ENCODE measurements around the gene RINT1.
A peak's percentile ranks its signal among the peaks of the same experiment; 100 is the strongest.
"Not testable (repeated sequence)": the region's sequence is repeated elsewhere in the genome, so short reads cannot be mapped to it uniquely, and the experiment has no call there.

RINT1 gene

DNA sequence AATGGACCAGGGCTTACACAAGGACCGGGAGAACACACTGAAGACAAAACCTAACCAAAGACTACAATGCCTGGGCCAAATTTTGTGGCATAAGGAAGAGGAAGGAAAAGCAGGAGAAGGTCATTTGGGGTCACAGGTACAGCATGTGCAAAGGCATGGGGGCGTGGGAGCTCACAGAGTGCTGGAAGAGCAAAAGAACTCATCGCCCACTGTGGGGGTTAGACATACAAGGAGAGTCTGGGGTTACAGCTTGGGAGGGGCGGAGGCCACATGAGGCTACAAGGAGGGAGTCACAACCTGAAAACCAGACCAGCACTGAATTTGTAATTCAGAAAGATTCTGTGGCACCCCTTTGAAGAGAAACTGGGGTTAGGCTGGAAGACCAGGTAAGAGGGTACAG lies 19.6 kb upstream of the RINT1 start:
- peak overlapping the region in 8 of 11 experiments; percentile 12 to 65 (median 54); a peak in 14 of 22 replicates for H3K4me2 ChIP-seq
- no peak overlapping the region for H3K27ac ChIP-seq
- H3K4me3 ChIP-seq = no peak overlapping the region

DNA sequence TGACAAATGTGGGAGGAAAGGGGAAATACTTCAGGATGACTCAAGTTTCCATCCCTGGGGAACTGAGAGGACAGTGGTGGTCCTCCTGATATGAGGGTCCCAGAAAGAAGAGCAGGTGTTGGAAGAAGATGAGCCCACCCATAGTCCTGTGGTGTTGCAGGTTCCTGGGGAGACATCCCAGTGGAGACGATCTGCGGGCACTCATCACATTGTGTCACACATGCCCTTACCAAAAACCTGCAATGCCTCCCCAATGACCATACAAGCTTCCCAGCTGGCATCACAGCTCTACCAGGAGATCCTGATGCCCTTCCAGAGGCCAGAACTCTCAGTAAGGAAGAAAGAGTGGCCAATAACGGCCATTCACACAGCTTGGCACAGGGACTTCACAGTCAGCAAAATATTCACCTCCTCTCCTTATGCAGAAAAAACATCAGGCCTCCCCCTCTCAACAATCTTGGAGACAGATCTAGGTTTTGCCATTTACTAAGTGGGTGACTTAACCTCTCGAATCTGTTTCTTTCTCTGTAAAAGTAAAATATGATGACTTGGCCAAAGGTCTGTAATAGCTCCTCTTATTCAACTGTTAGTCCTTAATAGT lies 19.0 kb upstream of the RINT1 start:
- peaks cover 0 to 100% (median 76%) of the 10 kb centered on the region in 11 experiments; a peak in 18 of 22 replicates for H4K20me1 ChIP-seq
- no peak for TF ChIP-seq Cebpa-rat (IDR thresholded peaks at IDR 0.05)
- peak overlapping the region in 8 of 11 experiments; percentile 12 to 65 (median 54); a peak in 14 of 22 replicates for H3K4me2 ChIP-seq
- no peak overlapping the region for H3K9ac ChIP-seq
- H3K4me3 ChIP-seq = no peak overlapping the region
- no peaks in the 10 kb centered on the region for H3K9me3 ChIP-seq (replicated peaks in 1 of 11)
- H3K27me3 ChIP-seq = no peaks in the 10 kb centered on the region
- peaks cover 0 to 25% (median 11%) of the 10 kb centered on the region in 10 experiments; a peak in 17 of 20 replicates for H3K4me1 ChIP-seq
- peaks cover 6 to 86% (median 43%) of the 10 kb centered on the region in 11 experiments for H3K36me3 ChIP-seq
- no peak overlapping the region for H3K27ac ChIP-seq

More for the DNA sequence above, 19.6 kb upstream of the RINT1 start:
- Histone ChIP-seq H3K9me3 (replicated peaks in 1 of 11) (no peaks in the 10 kb centered on the region), H3K36me3 (peaks cover 11 to 86% (median 43%) of the 10 kb centered on the region in 11 experiments), H4K20me1 (peaks cover 0 to 100% (median 73%) of the 10 kb centered on the region in 11 experiments; a peak in 18 of 22 replicates), H3K4me1 (peaks cover 0 to 25% (median 11%) of the 10 kb centered on the region in 10 experiments; a peak in 17 of 20 replicates), H3K9ac (no peak overlapping the region), H3K27me3 (no peaks in the 10 kb centered on the region)
- no peak for TF ChIP-seq Cebpa-rat (IDR thresholded peaks at IDR 0.05)

DNA sequence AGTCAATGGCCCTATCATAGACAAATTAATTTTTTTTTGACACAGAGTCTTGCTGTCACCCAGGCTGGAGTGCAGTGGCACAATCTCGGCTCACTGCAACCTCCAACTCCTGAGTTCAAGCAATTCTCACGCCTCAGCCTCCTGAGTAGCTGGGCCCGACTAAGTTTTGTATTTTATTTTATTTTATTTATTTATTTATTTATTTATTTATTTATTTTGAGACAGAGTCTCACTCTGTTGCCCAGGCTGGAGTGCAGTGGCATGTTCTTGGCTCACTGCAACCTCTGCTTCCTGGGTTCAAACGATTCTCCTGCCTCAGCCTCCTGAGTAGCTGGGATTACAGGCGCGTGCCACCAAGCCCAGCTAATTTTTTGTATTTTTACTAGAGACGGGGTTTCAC lies 16.4 kb upstream of the RINT1 start:
- H3K9ac ChIP-seq; H3K27me3 ChIP-seq; H3K27ac ChIP-seq; H3K4me3 ChIP-seq; H3K4me2 ChIP-seq; H3K9me3 ChIP-seq (replicated peaks in 1 of 11): not testable (repeated sequence)
- Histone ChIP-seq H3K36me3 (peaks cover 0 to 83% (median 50%) of the 10 kb centered on the region in 11 experiments; a peak in 17 of 22 replicates), H3K4me1 (peaks cover 3 to 39% (median 18%) of the 10 kb centered on the region in 10 experiments), H4K20me1 (peaks cover 0 to 100% (median 84%) of the 10 kb centered on the region in 11 experiments; a peak in 18 of 22 replicates)

DNA sequence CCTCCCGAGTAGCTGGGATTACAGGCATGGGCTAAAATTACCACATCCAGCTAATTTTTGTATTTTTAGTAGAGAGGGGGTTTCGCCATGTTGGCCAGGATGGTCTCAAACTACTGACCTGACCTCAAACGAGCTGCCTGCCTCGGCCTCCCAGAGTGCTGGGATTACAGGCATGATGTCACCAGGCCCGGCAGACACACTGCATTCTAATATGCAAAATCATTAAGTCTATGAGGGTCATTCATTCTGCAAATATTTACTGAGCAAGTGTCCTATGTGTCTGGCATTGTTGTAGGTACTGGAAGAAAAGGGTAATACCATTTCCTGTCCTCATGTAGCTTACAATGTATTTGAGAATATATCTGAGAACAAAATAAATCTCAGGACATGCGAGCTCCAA lies 12.6 kb upstream of the RINT1 start:
- no peak for TF ChIP-seq Cebpa-rat (IDR thresholded peaks at IDR 0.05)
- Histone ChIP-seq H3K4me3 (no peak overlapping the region), H3K4me2 (0 out of 22 replicates have a peak overlapping the region, but pooled peaks of 1 of the 11 experiments have one; percentile 90), H3K9me3 (replicated peaks in 1 of 11) (no peaks in the 10 kb centered on the region), H3K9ac (no peak overlapping the region), H3K27me3 (no peaks in the 10 kb centered on the region), H3K36me3 (peaks cover 0 to 55% (median 36%) of the 10 kb centered on the region in 11 experiments; a peak in 17 of 22 replicates), H4K20me1 (peaks cover 0 to 74% (median 57%) of the 10 kb centered on the region in 11 experiments; a peak in 15 of 22 replicates), H3K4me1 (peaks cover 20 to 39% (median 25%) of the 10 kb centered on the region in 10 experiments), H3K27ac (no peak overlapping the region)

DNA sequence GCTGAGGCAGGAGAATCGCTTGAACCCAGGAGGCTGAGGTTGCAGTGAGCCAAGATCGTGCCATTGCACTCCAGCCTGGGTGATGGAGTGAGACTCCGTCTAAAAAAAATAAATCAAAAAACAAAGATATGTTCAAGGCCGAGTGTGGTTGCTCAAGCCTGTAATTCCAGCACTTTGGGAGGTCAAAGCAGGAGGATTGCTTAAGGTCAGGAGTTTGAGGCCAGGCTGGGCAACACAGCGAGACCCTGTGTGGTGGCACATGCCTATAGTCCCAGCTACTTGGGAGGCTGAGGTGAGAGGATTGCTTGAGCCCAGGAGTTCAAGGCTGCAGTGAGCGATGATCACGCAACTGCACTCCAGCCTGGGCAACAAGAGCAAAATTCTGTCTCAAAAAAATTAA lies 11.4 kb upstream of the RINT1 start:
- H3K27me3 ChIP-seq; H3K9me3 ChIP-seq (replicated peaks in 1 of 11); H3K27ac ChIP-seq: not testable (repeated sequence)
- Histone ChIP-seq H3K4me3 (peak overlapping the region in 9 of 10 experiments; percentile 75 to 92 (median 87); a peak in 16 of 20 replicates), H3K4me2 (peak overlapping the region; percentile 78 to 97 (median 90)), H4K20me1 (peaks cover 0 to 62% (median 54%) of the 10 kb centered on the region in 11 experiments; a peak in 15 of 22 replicates), H3K4me1 (peaks cover 27 to 48% (median 33%) of the 10 kb centered on the region in 10 experiments), H3K9ac (peak overlapping the region in 9 of 11 experiments; percentile 81 to 93 (median 88); a peak in 17 of 22 replicates), H3K36me3 (peaks cover 0 to 45% (median 36%) of the 10 kb centered on the region in 11 experiments; a peak in 17 of 22 replicates)

DNA sequence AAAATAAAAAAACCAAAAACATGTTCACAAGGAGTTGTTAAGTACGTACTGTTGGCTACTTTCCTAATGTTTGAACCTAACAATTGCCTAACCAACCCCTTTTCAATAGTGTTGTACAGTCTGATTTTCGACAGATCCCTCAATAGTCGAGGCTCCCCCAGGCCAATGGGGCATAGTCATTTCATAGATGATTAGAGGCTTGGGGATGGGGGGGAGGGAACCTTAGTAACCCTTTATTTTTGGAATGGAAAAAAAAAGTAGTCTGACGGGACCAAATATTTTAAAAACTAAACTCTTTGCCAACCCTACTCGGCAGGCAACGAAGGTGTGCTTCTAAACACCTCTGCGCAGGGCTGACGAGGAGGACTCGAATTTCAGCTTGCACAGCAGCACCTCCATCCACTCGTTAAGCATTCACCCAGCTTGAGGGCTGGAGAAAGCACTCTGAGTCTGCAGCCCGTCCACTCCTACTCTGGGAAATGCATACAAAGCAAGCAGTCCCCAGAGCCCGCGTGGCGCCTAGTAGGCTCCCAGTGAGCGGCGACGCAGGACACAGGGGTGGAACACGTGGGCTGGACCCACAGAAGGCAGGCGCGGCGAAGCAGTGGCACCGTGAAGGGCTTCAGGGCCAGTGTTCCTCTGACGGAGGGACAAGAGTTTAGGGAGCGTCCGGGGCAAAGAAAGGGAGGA lies 10.8 kb upstream of the RINT1 start:
- no peak for TF ChIP-seq Cebpa-rat (IDR thresholded peaks at IDR 0.05)
- peaks cover 0 to 56% (median 48%) of the 10 kb centered on the region in 11 experiments; a peak in 15 of 22 replicates for H4K20me1 ChIP-seq
- peaks cover 27 to 47% (median 32%) of the 10 kb centered on the region in 10 experiments for H3K4me1 ChIP-seq
- peaks cover 0 to 41% (median 34%) of the 10 kb centered on the region in 11 experiments; a peak in 17 of 22 replicates for H3K36me3 ChIP-seq
- peak overlapping the region; percentile 78 to 97 (median 90) for H3K4me2 ChIP-seq
- H3K27me3 ChIP-seq = no peaks in the 10 kb centered on the region
- peak overlapping the region; percentile 65 to 92 (median 86) for H3K4me3 ChIP-seq
- H3K9me3 ChIP-seq (replicated peaks in 1 of 11) = no peaks in the 10 kb centered on the region
- peak overlapping the region; percentile 77 to 93 (median 87) for H3K9ac ChIP-seq
- H3K27ac ChIP-seq = peak overlapping the region; percentile 27 to 87 (median 83); a peak in 21 of 22 replicates

DNA sequence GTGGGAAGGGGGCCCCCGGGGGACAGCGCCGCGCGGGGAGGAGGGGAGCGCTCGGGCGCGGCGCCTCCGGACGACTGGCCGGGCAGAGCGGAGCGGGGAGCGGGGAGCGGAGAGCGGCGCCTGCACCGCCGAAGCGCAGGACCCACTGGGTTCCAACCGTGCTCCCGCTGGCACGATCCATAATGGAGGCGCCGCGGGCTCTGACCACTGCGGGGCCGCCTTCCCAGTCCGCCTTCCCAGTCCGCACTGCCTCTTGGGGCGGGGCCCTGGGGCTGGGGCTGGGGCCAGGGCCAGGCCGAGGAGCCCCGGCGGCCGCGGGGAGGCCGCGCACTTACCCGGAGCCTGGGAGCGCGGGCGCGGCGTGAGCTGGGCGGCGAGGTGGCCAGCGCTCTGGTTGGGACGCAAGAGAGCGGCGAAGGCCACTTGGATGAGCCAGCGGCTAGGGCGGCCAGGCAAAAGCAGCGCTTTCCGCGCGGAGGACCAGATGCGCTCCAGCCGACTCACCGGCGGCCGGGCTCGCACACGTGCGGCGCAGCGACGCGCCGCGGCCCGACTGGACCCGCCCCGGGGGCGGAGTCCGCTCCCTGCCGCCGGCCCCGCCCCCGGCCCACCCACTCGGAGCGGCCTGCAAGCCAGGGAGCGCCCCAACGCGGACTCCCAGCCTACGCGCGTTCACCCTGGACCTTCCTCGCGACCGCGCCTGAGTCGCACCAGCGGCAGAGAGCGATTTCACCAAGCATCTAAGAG lies 10.1 kb upstream of the RINT1 start, which contains the start of gene PUS7:
TSS of gene PUS7 (minus strand) at position 555 of the 747 bp plus-strand sequence. CDS start 13,759 bp downstream, outside the sequence.
- Histone ChIP-seq H4K20me1 (peaks cover 0 to 49% (median 41%) of the 10 kb centered on the region in 11 experiments; a peak in 15 of 22 replicates), H3K27me3 (no peaks in the 10 kb centered on the region), H3K9ac (peak within 1 kb of the TSS; percentile 77 to 93 (median 87)), H3K36me3 (peaks cover 0 to 34% (median 27%) of the 10 kb centered on the region in 11 experiments; a peak in 17 of 22 replicates), H3K9me3 (replicated peaks in 1 of 11) (no peaks in the 10 kb centered on the region), H3K4me1 (peaks cover 24 to 42% (median 31%) of the 10 kb centered on the region in 10 experiments), H3K27ac (peak within 1 kb of the TSS; percentile 36 to 87 (median 83); a peak in 21 of 22 replicates), H3K4me2 (peak within 1 kb of the TSS; percentile 78 to 97 (median 90)), H3K4me3 (peak within 1 kb of the TSS; percentile 65 to 92 (median 86))
- TF ChIP-seq Cebpa-rat (IDR thresholded peaks at IDR 0.05) = no peak

DNA sequence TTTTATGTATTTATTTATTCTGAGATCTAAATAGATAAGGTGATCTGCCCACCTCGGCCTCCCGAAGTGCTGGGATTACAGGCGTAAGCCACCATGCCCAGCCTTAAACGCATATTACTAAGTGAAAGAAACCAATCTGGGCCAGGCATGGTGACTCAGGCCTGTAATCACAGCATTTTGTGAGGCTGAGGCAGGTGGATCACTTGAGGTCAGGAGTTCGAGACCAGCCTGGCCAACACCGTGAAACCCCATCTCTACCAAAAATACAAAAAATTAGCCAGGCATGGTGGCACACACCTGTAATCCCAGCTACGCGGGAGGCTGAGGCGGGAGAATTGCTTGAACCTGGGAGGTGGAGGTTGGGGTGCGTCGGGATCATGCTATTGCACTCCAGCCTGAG lies 7.6 kb upstream of the RINT1 start:
- Histone ChIP-seq H3K4me1 (peaks cover 21 to 37% (median 31%) of the 10 kb centered on the region in 10 experiments), H3K4me2 (peak overlapping the region in 3 of 11 experiments; percentile 4 to 16 (median 8); a peak in 2 of 22 replicates), H4K20me1 (peaks cover 0 to 24% (median 16%) of the 10 kb centered on the region in 11 experiments; a peak in 15 of 22 replicates)
- H3K36me3 ChIP-seq; H3K27ac ChIP-seq; H3K27me3 ChIP-seq; H3K9me3 ChIP-seq (replicated peaks in 1 of 11); H3K4me3 ChIP-seq; H3K9ac ChIP-seq: not testable (repeated sequence)
